SK-N-MC (cell line): ENCODE results near the gene P3H3.

Experiments used
- DNase-seq: peaks from one replicate; pipeline ENCODE4 v3.0.0-alpha.2; 2011; ENCODE audit warnings: low read depth, low spot score
- H3K27ac ChIP-seq: fragments of 200-600 bp; sonication (generic); 2 replicates; pipeline ENCODE4 v1.5.1; 2016; ENCODE audit warnings: mixed run types
- H3K36me3 ChIP-seq: fragments of 200-600 bp; sonication (generic); 2 replicates; pipeline ENCODE4 v1.6.1; 2017; ENCODE audit warnings: antibody characterized with exemption, low read length, mixed read lengths; ENCODE audit not compliant: insufficient read depth
- H3K4me3 ChIP-seq: fragments of 200-600 bp; sonication (generic); 2 replicates; pipeline ENCODE4 v1.5.1; 2016
- H3K9ac ChIP-seq: fragments of 200-600 bp; sonication (generic); 2 replicates; pipeline ENCODE4 v1.8.0; 2017; ENCODE audit warnings: mixed run types, mixed read lengths; ENCODE audit not compliant: insufficient read length
- H3K9me3 ChIP-seq: fragments of 200-600 bp; sonication (generic); 2 replicates; pipeline ENCODE4 v1.6.1; 2017; ENCODE audit warnings: low read depth, mild to moderate bottlenecking, antibody characterized with exemption, low read length, moderate library complexity, mixed read lengths
- EZH2 ChIP-seq: fragments of 200-600 bp; sonication (generic); IDR thresholded peaks from one replicate; pipeline ENCODE4 v1.6.1; 2017; ENCODE audit warnings: antibody characterized with exemption
- FOXP2 ChIP-seq: optimal IDR thresholded peaks from 2 replicates; pipeline ENCODE3; 2011; ENCODE audit warnings: mild to moderate bottlenecking, moderate library complexity; ENCODE audit not compliant: insufficient read depth; ENCODE audit errors: extremely low read length, control extremely low read depth
- POLR2AphosphoS5 ChIP-seq: IDR thresholded peaks from 2 replicates; pipeline ENCODE4 v1.6.1; 2012; ENCODE audit warnings: mild to moderate bottlenecking, low read depth, low read length, borderline replicate concordance

P3H3 gene

DNA sequence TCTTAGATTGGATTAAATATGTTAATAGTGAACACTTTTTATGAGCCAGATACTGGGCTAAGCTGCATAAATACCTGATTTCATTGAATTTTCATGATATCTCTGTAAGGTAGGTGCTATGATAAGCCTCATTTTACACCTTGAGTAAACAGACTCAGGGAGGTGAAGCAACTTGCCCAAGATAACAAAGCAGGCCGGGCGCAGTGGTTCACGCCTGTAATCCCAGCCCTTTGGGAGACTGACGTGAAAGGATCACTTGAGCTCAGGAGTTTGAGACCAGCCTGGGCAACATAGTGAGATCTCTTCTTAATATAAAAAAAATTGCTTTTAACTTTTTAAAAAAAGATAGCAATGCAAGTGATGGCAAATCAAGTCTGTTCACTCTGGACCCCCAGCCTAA is 13.9 kb downstream of the P3H3 start:
- Histone ChIP-seq H3K9me3 (no peaks in the 10 kb centered on the region), H3K4me3 (no peak overlapping the region), H3K27ac (no peak overlapping the region), H3K36me3 (peaks cover 7% of the 10 kb centered on the region; the same call in 1 of the 2 replicates), H3K9ac (no peak overlapping the region)
- no peak for DNase-seq
- no peak for TF ChIP-seq EZH2
- TF ChIP-seq POLR2AphosphoS5 = no peak
- TF ChIP-seq FOXP2 = no peak

DNA sequence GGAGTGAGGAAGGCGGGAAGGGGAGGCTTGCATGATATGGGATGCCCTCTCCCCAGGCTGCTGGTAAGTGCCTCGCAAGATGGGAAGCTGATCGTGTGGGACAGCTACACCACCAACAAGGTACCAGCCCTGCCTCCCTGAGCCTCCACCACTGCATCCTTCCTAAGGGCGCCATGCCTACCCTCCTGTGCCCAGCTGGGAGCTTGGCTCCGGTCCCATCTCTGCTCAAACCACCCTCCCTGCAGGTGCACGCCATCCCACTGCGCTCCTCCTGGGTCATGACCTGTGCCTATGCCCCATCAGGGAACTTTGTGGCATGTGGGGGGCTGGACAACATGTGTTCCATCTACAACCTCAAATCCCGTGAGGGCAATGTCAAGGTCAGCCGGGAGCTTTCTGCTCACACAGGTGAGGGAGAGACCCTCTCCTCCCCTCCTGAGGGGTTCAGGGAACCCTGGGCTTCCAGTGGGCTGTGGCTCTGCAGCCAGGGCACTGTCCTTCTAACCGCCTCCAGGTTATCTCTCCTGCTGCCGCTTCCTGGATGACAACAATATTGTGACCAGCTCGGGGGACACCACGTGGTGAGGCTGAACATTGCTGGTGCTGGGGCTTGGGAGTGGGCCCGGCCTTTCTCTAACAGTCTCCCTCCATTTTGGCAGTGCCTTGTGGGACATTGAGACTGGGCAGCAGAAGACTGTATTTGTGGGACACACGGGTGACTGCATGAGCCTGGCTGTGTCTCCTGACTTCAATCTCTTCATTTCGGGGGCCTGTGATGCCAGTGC is 15.1 kb downstream of the P3H3 start:
- Histone ChIP-seq H3K9ac (no peak overlapping the region), H3K27ac (no peak overlapping the region), H3K9me3 (no peaks in the 10 kb centered on the region), H3K4me3 (no peak overlapping the region), H3K36me3 (peaks cover 17% of the 10 kb centered on the region)
- TF ChIP-seq FOXP2 = no peak
- TF ChIP-seq EZH2 = no peak
- TF ChIP-seq POLR2AphosphoS5 = no peak
- DNase-seq = no peak

DNA sequence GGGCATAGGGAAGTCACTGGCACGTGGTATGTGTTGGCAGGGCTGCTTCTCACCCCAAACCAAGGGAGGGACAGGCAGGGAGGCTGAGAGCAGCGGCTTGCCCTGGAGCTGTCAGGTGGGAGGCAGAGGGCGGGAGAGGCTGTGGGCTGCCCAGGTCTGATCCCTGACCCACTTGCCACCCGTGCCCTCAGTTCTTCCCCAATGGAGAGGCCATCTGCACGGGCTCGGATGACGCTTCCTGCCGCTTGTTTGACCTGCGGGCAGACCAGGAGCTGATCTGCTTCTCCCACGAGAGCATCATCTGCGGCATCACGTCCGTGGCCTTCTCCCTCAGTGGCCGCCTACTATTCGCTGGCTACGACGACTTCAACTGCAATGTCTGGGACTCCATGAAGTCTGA is 17.2 kb downstream of the P3H3 start:
- H3K4me3 ChIP-seq = no peak overlapping the region
- no peak for DNase-seq
- H3K9ac ChIP-seq = no peak overlapping the region
- H3K36me3 ChIP-seq = peaks cover 36% of the 10 kb centered on the region
- no peak for TF ChIP-seq FOXP2
- TF ChIP-seq POLR2AphosphoS5 = no peak
- no peak for TF ChIP-seq EZH2
- no peak overlapping the region for H3K27ac ChIP-seq
- H3K9me3 ChIP-seq = no peaks in the 10 kb centered on the region

DNA sequence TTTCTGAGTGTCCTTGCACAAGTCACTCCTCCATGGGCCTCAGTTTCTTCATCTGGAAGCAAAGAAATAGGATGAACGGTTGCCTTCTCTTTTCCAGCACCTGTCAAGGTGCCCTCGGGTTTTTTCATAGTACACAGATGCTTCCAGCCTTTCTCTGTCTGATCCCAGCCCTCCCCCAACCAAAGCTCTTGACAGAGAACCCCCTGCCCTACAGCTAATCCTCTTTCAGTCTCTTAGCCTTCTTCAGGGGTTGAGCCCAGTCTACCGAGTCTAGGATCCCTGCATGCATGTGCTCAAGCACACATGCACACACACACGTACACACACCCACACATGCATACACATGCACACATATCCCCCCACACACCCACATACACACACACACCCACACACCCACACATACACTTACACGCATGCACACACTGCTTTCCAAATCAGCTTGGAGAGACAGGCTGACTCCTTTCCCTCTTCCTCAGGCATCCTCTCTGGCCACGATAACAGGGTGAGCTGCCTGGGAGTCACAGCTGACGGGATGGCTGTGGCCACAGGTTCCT is 18.2 kb downstream of the P3H3 start:
- DNase-seq = no peak
- no peaks in the 10 kb centered on the region for H3K9me3 ChIP-seq
- H3K4me3 ChIP-seq = no peak overlapping the region
- TF ChIP-seq FOXP2 (no peak), EZH2 (no peak), POLR2AphosphoS5 (no peak)
- H3K27ac ChIP-seq = no peak overlapping the region
- no peak overlapping the region for H3K9ac ChIP-seq
- H3K36me3 ChIP-seq = peaks cover 36% of the 10 kb centered on the region

DNA sequence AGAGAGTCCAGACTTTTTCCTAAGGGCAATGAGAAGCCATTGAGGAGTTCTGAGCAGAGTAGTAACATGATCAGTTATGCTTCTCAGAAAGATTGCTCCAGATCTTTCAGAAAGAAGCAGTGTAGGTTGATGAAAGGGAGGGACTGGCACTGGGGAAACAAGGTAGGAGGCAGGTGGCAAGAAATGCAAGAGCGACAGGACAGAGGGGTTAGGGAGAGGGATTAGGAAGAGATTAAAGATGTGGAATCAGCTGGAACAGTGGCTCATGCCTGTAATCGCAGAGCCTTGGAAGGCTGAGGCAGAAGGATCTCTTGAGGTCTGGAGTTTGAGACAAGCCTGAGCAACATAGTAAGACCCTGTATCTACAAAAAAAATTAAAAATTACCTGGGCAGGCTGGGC is 19.5 kb downstream of the P3H3 start:
- Histone ChIP-seq H3K9ac (no peak overlapping the region), H3K27ac (no peak overlapping the region), H3K4me3 (no peak overlapping the region), H3K9me3 (no peaks in the 10 kb centered on the region), H3K36me3 (peaks cover 36% of the 10 kb centered on the region)
- no peak for TF ChIP-seq FOXP2
- TF ChIP-seq EZH2 = no peak
- no peak for TF ChIP-seq POLR2AphosphoS5
- DNase-seq = no peak

DNA sequence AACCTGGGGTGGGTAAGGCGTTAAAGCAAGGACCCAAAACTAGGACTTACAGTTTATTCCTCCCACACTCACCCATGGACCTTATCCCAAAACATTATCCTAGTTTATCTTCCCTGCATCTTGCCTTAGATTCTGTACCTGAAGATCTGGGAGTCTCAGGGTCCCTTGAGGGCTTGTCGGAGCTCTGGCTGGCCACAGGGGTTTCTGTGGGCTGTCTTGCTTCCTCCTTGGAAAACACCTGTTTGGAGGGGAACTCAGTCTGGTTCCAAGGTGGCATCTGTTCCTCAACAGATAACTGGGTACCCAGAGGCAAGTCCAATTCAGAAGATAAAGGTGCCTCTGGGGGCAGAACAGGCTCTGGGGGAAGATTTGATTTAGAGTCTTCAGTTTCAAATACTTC is 21.2 kb downstream of the P3H3 start:
- no peak overlapping the region for H3K27ac ChIP-seq

DNA sequence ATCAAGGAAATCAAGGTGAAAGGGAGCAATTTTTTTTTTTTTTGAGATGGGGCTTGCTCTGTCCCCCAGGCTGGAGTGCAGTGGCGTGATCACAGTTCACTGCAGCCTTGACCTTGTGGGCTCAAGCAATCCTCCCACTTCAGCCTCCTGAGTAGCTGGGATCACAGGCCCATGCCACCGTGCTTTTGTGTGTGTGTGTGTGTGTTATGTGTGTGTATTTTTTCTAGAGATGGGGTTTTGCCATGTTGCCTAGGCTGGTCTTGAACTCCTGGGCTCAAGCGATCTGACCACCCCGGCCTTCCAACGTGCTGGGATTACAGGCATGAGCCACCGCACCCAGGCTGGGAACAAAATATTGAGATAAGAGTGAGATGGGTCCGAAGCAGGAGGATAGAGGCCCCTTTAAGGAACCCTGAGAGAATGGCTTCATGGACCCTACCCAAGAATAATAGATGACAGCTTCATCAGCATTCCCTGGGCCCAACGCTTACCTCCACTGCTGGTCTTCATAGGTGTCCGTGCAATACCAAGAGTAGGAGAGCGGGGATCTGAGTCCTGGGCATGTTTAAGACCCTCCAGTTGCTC is 21.9 kb downstream of the P3H3 start:
- no peak overlapping the region for H3K27ac ChIP-seq
- DNase-seq = no peak
- H3K36me3 ChIP-seq = peaks cover 37% of the 10 kb centered on the region
- H3K9me3 ChIP-seq = no peaks in the 10 kb centered on the region
- TF ChIP-seq EZH2 (no peak), POLR2AphosphoS5 (no peak), FOXP2 (no peak)
- H3K9ac ChIP-seq = peak overlapping the region; percentile 77
- H3K4me3 ChIP-seq = peak overlapping the region; percentile 82

More for the DNA sequence above, 21.2 kb downstream of the P3H3 start:
- TF ChIP-seq EZH2 (no peak), POLR2AphosphoS5 (no peak), FOXP2 (no peak)
- peak overlapping the region; percentile 82 for H3K4me3 ChIP-seq
- H3K36me3 ChIP-seq = peaks cover 36% of the 10 kb centered on the region
- no peaks in the 10 kb centered on the region for H3K9me3 ChIP-seq
- peak overlapping the region; percentile 77 for H3K9ac ChIP-seq
- DNase-seq = no peak

DNA sequence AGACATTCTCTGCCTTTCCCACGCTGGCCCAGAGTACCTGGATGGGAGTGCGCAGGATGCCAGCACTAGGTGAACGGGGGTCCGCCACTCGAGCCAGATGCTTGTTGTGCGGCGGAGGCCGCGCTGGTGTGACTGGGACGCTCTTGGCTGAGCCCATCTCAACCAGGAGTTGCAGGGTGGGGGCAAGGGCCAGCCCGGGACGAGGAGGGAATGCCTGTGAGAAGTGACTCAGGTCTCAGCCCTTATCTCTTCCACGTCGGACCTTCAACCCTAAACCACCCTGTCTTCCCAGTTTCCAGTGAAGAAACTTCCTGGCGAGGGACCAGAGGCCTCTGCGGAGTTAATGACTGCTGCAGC is 22.6 kb downstream of the P3H3 start:
- TF ChIP-seq FOXP2 = no peak
- no peak for TF ChIP-seq POLR2AphosphoS5
- TF ChIP-seq EZH2 = no peak
- DNase-seq = no peak
- Histone ChIP-seq H3K4me3 (peak overlapping the region; percentile 82), H3K9ac (peak overlapping the region; percentile 77), H3K9me3 (no peaks in the 10 kb centered on the region), H3K27ac (no peak overlapping the region), H3K36me3 (peaks cover 44% of the 10 kb centered on the region)
